HG03457 (cell line): ENCODE results near the gene PHLDB3.

ENCODE experiments used
- ATAC-seq: cut with Tn5 transposase; IDR thresholded peaks from one replicate; pipeline ENCODE4 v1.9.1; 2021; ENCODE audit warnings: moderate number of reproducible peaks; ENCODE audit not compliant: unreplicated experiment

Gene PHLDB3

DNA sequence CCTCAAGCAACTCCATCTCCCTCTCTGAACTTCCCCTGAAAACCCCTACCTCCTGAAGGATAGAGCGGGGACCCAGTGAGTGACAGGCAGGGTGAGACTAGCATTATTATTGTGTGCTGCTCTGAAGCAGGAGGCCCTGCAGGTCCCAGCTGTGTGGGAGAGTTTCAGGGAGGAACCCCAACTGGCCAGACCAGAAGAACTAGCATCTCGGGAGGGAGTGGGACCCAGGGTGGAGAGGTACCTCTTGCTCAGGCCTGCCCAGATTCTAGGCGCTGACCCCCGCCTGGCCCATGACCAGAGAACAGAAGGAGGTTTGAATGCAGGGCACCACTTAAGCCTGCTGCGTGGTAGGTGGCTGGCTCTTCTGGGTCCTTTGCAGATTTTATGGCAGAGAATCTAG lies 33.5 kb downstream of the PHLDB3 start:
- ATAC-seq, result no peak

DNA sequence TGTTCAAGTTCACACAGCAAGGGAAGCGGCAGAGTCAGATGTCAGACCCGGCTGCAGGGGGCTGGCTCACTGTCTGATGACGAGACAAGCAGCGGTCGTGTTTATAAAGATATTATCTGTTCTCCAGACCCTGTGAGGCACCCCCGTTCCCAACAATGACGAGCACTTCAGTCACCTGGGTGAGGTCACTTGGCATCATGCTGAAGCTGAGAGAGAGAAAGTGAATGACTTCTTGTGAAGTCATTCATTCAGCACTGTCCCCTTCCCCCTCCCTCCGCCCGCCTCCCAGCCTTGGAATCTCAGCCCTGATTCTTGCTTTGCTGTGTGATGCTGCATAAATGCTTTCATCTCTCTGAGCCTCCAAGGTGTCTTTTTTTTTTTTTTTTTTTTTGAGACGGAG lies 34.3 kb downstream of the PHLDB3 start:
- ATAC-seq, result no peak

GRCh38 chr19:43469160-43469480 lies 35.4 kb downstream of the PHLDB3 start:
- no peak for ATAC-seq

DNA sequence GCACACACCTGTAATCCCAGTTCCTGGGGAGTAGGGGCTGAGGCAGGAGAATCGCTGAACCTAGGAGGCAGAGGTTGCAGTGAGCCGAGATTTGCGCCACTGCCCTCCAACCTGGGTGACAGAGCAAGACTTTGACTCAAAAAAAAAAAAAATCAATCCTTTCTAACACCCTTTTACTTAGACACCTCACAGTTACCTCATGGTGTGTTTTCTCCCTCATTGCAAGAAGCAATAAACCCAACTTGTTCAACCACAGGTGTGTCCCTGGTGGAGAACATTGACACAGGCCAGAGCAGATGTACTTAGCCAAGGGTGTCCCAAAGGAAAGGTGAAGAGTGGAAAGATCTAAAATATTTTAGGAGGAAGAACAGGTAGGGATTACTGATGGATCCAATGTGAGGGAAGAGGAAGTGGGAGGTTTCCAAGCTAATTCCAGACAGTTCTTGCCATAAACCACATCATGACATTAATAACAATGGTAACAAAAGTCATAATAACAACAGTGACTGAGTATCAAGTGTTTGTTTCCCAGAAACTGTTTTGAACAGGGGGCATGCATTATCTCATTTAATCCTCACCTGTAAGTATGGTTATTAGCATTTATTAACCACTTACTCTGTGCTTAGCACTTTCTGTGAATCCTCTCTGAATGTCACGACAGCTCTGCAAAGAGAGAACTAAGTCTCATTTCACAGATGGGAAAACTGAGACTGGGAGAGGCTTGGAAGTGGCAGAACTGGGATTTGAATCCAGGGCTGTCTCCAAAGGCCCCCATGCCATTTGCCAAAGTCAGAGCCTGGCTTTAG lies 36.0 kb downstream of the PHLDB3 start:
- ATAC-seq, result no peak

GRCh38 chr19:43467730-43468129 lies 36.8 kb downstream of the PHLDB3 start:
- ATAC-seq, result no peak

DNA sequence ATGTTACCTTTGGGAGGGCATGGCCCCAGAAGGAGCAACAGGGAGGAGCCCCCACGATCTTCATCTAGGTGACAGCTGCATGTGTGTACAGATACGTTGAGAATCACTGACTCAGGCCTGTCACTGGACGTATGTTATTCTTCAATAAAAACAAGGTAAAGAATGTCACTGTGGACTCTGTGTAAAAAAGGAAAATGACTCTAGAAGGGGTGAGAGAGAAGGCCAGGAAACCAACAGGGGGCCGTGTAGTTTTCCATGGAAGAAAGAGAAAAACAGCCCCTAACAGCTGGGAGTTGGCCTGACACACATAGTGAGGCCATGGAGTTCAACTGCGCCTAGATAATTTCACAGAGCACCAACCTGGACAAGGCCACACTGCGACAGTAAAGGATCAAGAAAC lies 37.3 kb downstream of the PHLDB3 start:
- ATAC-seq, result no peak

DNA sequence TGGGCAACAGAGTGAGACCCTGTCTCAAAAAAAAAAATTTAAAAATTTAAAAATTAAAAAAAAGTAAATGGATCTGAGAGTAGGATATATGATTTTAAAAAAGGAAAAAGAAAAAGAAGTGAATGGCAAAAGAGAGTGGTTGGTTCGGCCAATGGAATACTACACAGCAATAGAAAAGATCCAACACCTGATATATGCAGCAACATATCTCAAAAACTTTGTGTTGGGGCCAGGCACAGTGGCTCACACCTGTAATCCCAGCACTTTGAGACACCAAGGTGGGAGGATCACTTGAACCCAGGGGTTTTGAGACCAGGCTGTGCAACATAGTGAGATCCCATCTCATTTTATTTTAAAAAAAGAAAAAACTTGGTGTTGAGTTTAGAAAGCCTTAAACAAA lies 37.8 kb downstream of the PHLDB3 start:
- no peak for ATAC-seq

DNA sequence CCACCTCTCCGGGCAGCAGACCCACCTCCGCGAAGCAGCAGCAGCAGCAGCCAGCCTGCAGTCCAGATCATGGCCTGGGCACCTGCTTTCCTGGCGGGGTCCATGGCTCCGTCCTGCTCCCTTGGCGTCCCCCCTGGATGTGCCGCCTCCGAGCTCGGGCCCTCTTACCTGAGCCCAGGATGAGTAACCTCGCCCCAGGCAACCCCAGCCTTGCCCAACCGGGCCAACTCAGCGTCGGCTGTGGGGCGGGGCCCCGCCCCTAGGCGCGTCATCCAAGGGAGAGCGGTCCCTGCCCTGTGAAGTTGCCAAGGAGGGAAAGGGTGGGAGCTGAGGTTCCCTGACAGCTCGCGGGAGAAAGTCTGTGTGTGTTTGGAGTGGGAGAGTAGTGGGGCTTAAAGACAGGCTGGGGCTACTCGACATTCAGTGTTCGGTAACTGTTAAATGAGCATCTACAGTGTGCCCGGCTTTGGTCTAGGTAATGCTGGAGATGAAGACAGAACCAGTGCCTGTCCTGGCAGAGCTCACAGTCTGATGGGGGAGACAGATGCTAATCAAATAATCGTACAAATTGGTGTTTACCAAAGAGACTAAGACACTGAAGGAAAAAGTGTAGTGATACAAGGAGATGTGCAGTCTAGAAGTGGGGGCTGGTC lies 39.0 kb downstream of the PHLDB3 start, which contains the start of gene LYPD3:
LYPD3 (minus strand) TSS at position 141 of the 653 bp plus-strand sequence; CDS start at position 104, 37 bp downstream.
- ATAC-seq, result no peak

GRCh38 chr19:43464134-43464775 lies 40.3 kb downstream of the PHLDB3 start:
- ATAC-seq, result peak; percentile 17

- peak; percentile 77 for ATAC-seq
These were observed 41.0 kb downstream of the PHLDB3 start for GRCh38 chr19:43463381-43464133.

- ATAC-seq, result no peak
These were observed 41.7 kb downstream of the PHLDB3 start for GRCh38 chr19:43462785-43463380.

DNA sequence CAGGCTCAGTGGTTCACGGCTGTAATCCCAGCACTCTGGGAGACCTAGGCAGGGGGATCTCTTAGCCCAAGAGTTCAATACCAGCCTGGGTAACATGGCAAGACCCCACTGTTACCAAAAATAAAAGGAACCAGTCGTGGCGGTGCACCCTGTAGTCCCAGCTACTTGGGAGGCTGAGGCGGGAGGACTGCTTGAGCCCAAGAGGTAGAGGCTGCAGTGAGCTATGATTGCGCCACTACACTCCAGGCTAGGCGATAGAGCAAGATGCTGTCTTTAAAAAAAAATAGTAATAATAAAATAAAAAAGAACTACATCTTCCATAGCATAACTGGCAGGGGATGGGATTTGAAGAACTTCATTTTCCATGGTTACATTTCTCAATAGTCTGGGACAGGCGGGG lies 42.2 kb downstream of the PHLDB3 start:
- no peak for ATAC-seq

DNA sequence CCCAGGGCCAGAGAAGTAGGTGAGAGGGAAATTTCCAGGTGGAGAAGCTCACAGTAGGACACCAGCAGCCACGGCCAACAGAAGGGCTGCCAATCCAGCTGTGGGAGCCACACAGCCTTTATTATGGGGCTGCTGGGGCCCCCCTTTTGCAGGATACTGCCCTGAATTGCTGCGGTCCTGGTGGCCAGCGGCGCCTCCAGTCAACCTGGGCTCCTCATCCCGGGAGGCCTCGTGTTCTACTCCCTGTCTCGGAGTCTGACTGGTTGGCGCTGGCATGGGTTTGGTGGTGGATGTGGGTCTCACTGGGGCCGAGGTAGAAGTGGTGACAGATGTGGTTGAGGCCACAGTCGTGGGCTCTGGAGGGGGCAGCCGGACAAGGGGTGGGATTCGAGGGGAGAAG lies 43.2 kb downstream of the PHLDB3 start:
- no peak for ATAC-seq

DNA sequence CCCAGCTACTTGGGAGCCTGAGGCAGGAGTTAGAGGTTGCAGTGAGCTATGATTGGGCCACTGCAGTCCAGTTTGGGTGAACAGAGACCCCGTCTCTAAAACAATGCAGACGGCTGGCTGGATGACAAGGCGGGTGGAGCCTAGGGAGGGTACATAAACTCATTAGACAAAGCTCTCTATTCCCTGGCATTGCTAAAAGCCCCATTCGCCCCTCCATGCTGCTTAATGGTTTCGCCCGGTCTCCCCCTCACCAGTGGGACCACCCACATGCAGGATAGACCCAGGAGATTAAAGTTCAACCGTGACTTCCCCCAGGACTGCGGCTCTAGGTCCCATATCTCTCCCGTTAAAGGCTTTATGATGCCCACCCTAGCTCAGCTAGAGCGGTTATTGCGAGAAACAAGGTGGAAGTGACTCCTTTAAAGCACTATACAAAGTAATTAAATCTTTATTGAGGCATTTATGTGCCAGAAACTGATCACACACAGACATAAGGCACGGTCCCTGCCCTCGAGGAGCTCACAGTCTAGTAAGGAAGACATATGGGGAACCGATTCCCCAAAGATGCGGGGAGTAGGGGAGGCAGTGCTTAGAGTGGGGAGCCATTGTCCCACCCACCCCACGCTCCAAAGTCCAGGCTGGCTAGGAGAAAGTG lies 44.1 kb downstream of the PHLDB3 start:
- ATAC-seq, result no peak

DNA sequence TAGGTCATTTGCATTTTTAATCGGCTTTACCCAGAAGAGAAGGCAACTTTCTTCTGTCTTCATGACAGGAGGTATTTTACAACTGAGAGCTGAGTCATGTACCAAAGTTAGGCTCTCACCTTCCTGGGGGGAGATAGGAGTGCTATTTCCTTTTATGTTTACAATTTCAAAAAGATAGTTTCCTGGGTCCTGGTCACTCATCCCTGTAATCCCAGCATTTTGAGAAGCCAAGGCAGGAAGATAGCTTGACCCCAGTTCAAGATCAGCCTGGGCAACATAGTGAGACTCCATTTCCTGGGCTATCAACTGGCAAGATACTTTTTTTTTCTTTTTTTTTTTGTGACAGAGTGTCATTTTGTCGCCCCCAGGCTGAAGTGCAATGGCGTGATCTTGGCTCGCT lies 46.7 kb downstream of the PHLDB3 start:
- ATAC-seq, result no peak

DNA sequence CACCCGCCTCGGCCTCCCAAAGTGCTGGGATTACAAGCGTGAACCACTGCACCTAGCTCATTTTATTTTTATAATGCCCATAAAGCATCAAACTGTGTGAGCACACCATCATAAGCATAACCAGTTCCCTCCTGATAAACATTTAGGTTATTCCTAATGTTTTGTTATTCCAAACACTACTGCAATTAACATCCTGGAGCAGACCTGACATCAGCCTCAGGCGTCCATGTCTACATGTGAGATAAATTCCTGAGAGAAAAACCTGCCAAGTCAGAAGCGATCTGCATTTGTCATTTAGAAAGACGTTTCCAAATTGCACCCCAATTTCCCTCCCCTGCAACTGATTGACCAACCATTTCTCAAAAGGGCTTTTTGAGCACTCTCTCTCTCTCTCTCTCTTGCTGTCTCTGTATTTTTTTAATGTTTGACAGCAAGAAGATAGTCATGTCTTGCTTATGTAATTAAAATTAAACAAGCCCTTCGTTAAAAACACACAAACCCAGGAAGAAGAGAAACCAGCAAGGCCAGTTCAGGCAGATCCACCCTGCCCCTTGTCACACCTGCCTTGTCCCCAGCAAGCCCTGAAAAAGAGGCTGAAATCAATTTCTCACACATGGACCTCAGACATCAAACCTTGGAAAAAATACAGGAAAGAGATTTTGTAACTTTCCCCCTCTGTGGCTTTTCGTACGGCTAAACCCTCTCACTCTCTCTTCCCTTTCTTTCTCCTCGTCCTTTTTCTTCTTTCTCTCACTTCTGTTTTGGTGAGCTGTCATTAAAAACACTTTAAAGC lies 49.0 kb downstream of the PHLDB3 start:
- ATAC-seq, result no peak

GRCh38 chr19:43454031-43454430 lies 50.5 kb downstream of the PHLDB3 start:
- no peak for ATAC-seq

DNA sequence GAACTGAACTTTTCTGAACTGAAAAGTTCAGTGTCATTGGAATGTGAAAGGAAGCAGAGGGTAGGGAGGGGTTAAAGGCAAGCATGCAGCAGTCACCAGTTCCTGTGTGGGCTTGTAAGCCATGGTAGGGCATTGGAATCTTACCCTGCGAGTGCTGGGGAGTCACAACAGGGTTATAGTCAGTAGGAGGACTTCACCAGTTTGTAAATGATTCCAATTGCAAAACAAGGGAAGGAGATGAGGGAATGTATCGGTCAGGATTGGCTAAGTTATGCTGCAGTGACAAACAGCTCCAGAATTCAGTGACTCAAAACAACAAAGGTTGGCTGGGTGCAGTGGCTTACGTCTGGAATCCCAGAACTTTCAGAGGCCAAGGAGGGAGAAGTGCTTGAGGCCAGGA lies 52.0 kb downstream of the PHLDB3 start:
- ATAC-seq, result no peak

- ATAC-seq, result no peak
These were observed 54.0 kb downstream of the PHLDB3 start for GRCh38 chr19:43450545-43450997.

DNA sequence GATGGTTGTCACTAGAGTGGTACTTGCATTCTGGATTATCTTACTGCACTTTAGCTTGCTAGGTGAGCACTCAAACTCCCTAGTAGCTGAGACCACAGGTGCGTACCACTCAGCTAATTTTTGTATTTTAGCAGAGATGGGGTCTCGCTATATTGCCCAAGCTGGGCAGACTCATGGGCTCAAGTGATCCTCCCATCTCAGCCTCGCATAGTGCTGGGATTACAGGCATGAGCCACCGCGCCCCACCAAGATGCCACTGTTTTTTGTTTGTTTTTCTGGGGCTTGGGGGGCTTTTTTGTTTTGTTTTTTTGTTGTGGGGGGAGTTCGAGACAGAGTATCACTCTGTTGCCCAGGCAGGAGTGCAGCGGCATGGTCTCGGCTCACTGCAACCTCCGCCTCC lies 56.9 kb downstream of the PHLDB3 start:
- ATAC-seq, result no peak
